GM19467 (cell line): ENCODE measurements around the gene LRBA.

Experiments
- ATAC-seq: cut with Tn5 transposase; IDR thresholded peaks from one replicate; pipeline ENCODE4 v1.9.1; 2021; ENCODE audit warnings: mild to moderate bottlenecking, moderate library complexity; ENCODE audit not compliant: unreplicated experiment

Gene LRBA

DNA sequence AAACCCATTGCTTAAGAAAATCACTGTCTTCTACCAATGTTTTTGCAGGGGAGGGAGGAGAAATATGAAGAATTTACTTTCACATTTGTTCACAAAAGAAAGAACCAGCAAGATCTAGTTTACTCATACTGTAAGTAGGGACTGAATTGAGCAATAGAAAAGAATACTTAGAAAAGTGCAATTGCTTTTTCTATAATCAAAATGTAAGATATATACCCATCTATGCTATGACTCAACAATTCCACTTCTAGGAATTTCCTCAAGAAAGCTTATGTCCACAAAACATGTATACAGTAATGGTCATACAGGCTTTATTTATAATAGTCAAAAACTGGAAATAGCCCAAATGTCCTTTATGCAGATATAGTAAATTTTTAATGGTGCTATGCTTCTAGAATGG is 196.4 kb downstream of the LRBA start:
- no peak for ATAC-seq

DNA sequence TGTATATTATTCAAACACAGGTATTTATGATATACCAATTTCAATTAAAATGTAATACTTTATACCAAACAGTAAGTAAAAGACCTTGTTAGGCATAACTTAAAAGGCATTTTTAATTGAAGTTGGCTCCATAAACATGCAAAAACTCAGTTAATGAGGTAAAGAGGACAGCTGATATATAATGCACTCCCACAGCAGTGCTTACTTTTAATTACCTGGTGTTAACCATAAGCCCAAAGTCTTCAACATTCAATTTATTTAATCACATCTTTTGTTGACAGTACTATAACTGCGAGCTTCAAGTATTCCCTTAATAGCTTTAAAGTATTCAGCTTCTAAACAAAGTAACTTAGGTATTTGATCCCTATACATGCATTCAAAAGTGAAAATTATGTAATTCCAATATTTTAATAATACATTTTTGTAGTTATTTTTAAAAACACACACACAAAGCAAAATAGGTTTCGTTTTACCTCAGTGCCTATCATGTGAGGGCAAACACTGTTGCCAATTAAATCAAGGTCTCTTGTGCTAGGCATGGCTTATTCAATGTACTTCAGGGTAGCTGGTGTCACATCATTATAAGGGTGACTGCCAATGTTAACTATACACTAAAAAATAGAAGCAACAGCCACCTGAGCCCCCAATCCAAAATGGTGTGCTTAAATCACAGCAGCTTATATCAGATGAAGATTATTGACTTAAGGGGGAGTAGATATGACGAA is 197.1 kb downstream of the LRBA start:
- ATAC-seq: no peak

DNA sequence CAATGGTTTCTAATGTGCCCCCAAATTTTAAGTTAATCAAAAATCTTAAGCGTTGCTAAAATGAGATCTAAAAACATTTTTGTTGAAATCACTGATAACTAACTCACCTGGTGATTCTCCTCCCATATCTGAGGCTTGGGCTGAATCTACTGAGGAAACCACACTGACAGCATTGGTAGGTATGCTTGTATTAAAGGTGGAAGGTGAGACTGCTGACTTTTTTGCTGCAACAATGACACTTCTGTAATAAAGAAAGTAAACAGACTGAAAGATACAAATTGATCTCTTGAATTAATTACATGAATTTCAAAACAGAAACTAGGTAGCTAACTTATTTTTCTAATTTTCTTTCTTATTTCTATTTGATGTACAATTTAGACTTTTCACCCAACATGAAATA is 198.1 kb downstream of the LRBA start:
- no peak for ATAC-seq

DNA sequence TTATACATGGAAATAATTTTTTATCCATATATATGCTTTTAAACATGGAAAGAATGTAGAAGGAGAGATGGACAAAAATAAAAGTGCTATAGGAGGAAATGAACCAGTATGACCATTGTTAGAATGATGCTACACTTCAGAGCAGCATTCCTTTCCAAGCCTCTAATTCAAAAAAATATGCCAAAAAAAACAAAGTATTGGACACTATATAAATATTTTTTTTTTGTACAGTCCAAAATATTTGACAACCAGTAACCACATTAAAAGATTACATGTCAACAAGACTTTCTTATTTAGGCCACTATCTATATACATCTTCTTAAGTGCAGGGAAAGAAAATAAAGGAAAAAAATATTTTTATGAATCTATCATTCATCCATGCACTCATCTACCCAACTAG is 198.6 kb downstream of the LRBA start:
- ATAC-seq: no peak

DNA sequence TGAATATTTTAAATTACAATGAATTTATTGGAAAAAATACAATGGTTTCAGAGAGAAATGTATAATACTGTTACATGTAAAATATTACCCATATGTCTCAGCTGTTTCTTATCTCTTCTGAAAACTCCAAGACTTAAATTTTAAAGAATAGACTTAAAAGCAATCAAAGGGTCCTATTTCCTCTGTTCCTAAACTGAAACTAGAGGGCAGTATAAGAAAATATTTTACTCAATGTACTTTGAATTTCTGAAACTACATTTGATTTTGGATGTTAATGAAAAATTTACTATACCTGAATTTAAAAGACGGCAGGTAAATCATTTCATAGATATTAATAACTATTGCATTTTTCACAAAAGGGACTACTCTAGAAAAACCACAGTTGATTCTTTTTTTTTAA is 200.2 kb downstream of the LRBA start:
- ATAC-seq: no peak

DNA sequence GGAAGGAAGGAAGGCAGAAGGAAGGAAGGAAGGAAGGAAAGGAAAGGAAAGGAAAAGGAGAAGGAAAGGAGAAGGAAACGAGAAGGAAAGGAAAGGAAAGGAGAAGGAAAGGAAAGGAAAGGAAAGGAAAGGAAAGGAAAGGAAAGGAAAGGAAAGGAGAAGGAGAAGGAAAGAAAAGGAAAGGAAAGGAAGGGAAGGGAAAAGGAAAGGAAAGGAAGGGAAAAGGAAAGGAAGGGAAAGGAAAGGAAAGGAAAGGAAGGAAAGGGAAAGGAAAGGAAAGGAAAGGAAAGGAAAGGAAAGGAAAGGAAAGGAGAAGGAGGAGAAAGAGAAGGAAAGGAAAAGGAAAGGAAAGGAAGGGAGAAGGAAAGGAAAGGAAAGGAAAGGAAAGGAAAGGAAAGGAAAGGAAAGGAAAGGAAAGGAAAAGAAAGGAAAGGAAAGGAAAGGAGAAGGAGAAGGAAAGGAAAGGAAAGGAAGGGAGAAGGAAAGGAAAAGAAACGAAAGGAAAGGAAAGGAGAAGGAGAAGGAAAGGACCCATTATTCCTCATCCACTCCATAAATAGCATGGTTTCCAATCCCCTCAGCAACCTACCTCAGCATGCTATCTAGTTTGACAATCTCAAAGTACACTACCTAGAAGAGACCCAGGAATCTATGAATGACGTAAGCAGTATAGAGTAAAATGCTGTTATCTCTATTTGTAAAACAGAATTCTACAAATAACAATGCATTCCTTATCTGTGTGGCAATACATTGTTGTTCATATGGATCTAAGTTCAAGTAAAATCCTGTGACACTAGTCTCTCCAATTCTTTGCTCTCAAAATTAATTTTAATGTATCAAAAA is 209.7 kb downstream of the LRBA start:
- no peak for ATAC-seq

DNA sequence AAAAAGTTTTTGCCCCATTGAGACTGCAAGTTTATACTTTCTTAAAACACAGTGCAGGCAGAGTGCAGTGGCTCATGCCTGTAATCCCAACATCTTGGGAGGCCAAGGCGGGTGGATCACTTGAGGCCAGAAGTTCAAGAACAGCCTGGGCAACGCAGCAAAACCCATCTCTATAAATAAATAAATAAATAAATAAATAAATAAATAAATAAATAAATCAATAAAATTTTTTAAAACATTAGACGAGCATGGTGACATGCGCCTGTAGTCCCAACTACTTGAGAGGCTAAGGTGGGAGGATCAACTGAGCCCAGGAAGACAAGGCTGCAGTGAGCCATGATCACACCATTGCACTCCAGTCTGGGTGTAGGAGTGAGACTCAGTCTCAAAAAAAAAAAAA is 213.3 kb downstream of the LRBA start:
- no peak for ATAC-seq

DNA sequence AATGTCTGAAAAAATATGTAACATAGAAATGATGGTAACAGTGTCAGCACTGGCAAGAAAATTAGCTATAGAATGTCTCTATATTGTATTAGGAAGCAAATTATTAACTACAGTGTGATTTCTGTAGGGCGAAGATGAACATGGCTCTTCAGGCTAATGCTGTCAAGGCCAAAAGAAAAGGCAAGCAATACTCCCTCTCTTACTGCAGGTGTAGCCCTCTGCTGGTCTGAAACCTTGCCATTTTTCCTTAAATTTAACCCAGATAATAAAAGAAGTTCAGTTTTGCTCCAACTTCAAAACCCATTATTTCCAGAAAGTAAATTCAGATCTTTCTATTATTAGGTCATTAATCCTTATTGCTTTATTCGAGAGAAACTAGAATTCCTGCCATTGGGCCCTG is 215.9 kb downstream of the LRBA start:
- ATAC-seq: no peak

DNA sequence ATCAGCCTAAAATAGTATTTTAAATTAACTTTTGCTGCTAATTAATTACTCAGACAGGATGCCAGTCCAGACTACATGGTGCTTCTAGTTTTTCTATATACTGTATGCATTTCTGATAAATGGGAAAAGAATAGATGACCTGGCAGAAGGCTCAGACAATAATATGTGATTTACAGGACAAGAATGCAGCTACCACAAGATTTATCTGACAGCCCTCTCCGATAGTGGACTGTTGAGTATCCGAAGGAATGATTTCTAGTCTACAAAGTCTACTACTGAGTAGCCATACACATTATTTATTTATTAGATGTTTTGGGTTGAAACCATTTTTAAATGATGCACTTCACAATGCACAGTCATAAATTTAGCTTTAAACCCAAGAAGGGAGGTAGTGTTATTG is 220.4 kb downstream of the LRBA start:
- no peak for ATAC-seq

DNA sequence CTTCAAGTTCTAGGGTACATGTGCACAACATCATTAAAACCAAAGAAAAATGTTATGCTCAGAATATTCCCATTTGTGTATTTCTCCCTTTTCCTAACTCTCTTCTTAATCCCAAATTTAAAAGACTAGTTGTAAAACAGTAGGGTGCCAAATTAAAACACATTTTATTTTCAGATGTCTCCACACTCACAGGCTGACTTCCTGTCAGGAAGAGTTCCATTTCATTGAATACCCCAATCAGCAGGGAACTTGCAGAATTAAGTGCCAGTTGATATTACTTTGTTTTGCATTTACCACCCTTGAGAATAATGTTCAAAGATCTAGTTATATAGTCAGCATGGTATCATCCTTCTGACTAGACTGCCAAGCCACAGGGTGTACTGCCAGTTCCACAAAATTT is 225.2 kb downstream of the LRBA start:
- no peak for ATAC-seq

DNA sequence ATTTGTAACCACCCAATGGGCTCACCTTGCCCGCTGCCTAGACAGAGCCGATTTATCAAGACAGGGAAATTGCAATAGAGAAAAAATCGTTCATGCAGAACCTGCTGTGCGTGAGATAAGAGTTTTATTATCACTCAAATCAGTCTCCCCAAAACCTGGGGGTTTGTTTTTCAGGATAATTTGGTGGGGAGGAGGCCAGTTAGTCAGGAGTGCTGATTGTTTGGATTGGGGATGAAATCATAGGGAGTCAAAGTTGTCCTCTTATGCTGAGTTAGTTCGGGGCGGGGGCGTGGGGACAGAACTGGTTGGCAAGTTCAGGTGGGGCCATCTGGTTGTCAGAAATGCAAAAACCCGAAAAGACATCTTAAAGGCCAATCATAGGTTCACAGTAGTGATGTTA is 230.1 kb downstream of the LRBA start:
- ATAC-seq: no peak

DNA sequence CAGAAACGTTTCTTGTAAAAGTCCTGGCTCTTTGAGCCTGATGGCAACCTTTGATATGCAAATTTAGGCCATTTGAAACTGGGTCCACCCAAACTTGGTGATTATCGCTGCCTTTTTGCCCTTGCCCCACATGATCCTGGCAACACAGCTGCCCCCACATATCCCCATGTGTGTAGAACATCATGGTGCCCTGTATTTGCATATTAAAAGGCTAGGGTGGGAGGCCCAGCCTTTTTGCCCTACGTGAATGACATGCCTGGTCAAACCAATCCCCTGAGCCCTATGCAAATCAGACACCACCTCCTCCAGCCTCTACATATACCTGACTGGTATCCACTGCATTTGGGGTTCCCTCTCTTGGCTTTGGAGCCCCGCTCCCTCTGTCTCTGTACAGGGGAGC is 230.8 kb downstream of the LRBA start:
- no peak for ATAC-seq

DNA sequence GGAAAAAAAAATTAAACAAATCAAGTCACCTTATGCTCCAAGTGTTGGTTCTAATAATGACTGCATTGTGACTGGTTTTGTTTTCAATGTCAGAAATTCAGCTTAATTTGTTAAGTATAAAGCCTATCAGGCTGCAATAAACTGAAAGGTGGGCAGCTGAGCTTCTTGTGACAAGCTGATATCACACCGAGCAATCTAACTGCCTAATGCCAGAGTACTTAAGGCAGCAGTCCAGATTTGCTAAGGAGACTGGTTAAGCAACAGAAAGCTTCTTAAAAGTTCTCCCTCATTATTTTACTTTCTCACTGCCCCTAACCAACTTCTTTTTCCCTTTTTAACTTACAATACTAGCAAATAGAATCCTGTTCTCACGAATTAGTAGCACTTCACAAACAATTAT is 232.2 kb downstream of the LRBA start:
- no peak for ATAC-seq

DNA sequence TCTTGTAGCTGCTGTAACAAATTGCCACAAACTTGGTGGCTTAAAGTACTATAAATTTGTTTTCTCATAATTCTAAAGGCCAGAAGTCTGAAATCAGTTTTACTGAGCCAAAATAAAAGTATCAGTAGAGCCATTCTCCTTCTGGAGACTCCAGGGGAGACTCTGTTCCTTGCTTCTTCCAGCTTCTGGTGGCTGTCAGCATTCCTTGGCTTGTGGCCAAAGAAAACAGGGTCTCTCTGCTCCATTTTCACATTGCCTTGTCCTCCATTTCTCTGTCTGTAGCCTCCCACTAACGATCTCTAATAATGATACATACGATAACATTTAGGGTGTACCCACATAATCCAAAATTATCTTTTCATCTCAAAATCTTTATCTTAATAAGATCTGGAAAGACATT is 232.8 kb downstream of the LRBA start:
- no peak for ATAC-seq

DNA sequence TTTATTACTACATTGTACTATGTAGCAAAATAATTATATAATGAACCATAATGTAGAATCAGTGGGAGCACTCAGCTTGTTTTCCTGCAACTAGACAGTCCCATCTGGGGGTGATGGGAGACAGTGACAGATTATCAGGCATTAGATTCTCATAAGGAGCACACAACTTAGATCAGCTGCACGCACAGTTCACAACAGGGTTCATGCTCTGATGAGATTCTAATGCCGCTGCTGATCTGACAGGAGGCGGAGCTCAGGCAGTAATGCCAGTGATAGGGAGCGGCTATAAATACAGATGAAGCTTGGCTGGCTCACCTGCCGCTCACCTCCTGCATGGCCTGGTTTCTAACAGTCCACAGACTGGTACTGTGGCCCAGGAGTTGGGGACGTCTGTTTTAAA is 233.9 kb downstream of the LRBA start:
- no peak for ATAC-seq

DNA sequence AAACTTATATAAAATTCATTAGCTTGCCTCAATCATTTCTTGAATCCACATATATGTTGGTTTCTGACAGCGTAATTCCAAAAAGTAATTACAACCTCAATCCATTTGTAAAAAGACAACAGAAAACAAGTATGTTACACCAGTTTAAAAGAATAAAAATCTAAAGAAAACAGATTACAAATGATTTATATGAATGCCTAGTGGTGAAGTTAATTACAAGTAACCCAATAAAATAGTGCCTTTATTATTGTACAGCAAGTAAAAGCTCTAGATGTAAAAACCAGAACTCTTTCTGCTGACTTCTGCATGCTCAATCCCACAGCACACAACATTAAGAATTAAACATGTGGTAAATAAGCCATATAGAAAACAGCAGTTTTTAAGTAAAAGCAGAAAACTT is 235.4 kb downstream of the LRBA start:
- no peak for ATAC-seq

DNA sequence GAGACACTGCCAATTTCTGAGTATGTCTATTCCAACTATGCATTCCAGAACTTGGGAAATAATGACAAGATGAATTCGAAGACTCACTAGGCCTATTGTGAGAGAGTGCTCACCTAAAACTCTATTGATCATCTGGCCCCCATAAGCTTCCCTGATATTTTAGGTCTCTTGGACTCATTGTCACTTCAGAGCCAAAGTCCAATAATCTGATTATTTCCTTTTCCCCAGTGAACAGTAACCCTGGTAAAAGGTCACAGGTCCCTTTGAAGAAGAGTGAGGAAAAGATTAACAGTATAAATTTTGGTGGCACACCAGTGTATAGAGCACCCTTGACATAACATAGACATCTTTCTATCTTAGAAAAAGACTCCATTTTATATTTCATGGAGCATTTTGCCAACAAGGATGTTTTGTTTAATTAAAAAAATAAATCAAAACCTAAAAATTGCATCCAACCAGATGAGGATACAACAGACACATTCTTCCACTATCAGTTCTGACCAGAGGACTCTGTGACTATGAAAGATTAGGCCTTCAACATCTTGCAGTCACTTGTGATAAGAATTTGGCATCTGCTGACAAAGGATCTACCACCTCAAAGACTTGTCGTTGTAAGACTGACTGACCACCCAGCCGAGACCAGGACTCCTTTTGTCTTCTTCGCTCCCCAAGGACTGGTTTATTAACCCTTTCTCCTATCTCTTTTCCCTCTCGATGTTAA is 241.2 kb downstream of the LRBA start:
- no peak for ATAC-seq

DNA sequence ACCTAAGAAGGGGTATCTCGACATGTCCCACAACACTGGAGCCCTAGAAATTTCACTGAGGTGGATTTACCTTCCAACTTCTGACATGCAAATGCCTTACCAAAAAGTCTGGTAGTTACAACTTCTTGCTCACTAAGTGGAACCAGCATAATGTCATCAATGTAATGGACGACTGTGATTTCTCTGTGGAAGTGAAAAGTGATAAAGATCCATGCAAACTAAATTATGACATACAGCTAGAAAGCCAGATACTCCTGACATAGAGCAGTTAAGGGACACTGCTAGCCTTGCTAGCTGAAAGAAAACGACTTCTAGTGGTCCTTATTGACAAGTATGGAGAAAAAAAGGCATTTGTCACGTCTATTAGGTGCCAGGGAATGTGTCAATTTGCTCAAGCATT is 242.1 kb downstream of the LRBA start:
- no peak for ATAC-seq

DNA sequence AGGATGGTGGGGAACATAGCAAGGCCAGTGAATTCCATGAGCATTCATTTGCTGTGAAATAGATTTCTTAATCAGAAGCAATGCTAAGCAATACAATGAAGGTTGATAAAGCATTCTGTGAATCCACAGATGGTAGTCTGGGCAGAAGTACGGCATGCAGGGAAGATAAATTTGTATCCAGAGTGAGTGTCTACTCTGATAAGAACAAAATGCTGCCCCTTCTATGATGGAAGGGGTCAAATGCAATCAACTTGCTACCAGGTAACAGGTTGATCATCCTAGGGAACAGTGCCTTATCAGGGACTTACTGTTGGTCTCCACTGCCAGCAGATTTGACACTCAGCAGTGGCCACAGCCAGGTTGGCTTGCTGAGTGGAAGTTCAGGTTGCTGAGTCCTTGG is 243.7 kb downstream of the LRBA start:
- ATAC-seq: no peak

DNA sequence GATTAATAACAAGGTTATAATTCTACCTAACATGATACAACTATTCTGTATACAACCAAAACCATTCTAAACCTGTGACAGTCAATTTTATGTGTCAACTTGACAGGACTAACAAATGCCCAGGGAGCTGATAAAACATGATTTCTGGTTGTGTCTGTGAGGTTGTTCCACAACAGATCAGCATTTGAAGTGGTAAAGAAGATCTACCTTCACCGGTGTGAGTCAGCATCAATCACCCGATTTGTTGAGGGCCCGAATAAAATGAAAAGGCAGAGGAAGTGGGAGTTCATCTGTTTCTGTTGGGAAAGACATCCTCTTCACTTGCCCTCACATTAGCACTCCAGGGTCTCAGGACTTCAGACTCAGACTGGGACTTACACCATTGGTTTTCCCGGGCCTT is 245.2 kb downstream of the LRBA start:
- no peak for ATAC-seq

DNA sequence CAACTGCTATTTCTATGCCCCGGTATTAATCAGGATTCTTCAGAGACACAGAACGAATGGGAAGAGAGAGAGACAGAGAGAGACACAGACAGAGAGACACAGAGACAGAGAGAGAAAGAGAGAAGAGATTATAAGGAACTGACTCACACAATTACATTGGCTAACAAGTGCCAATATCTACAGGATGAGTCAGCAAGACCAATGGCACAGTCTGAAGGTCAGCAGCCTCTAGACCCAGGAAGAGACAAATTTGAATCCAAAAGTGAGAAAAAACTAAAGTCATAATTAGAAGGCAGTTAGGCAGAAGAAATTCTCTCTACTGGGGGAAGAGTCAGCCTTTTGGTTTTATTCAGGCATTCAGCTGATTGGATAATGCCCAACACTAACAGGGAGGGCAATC is 245.8 kb downstream of the LRBA start:
- ATAC-seq: no peak

DNA sequence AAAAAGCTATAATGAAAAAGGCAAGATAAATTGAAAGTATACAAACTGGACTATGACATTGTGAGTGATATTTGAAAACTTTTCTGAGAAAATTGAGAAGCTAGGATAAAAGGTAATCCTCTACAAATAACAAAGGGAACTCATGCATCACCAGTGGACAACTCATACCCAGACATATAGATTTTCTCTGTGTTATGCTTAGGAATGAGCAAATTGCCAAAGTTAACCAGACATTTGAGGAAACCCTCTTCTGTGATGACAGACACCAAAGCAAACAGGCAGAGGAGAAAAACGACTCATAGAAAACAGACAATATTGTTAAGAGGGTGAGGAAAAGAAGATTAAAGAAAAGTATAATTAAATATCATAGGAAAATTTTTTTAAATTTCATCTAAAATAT is 246.6 kb downstream of the LRBA start:
- ATAC-seq: no peak
